HepG2 (cell line): ENCODE measurements around the gene CEBPZOS. TPM values are rescaled to one million over a fixed set of nuclear protein-coding genes. Genes with fewer than 3 reads are reported as not detected.
A peak's percentile ranks its signal among the peaks of the same experiment; 100 is the strongest.

Experiments
- BATF2 ChIP-seq: sonication (generic); formaldehyde crosslinking; IDR thresholded peaks from 2 replicates; pipeline ENCODE4 v1.8.0; 2022; ENCODE audit warnings: mild to moderate bottlenecking, missing genetic modification reagents, moderate library complexity
- ELF4 ChIP-seq: sonication (generic); formaldehyde crosslinking; IDR thresholded peaks from 2 replicates; pipeline ENCODE4 v1.5.0; 2020; ENCODE audit warnings: missing genetic modification reagents, mild to moderate bottlenecking, moderate library complexity, borderline replicate concordance
- MED13 ChIP-seq: sonication (generic); formaldehyde crosslinking; IDR thresholded peaks from 2 replicates; pipeline ENCODE4 v1.5.0; 2020; ENCODE audit warnings: missing genetic modification reagents
- MXI1 ChIP-seq: IDR thresholded peaks from 3 replicates; pipeline ENCODE4 v1.6.1; 2012; ENCODE audit warnings: low read depth, low read length, inconsistent platforms, borderline replicate concordance
- PCBP2 ChIP-seq: fragments of 200-400 bp; formaldehyde crosslinking; optimal IDR thresholded peaks from 2 replicates; pipeline ENCODE3; 2018; ENCODE audit warnings: low read length, low read depth; ENCODE audit not compliant: poor library complexity, severe bottlenecking
- RFX5 ChIP-seq: IDR thresholded peaks from 2 replicates; pipeline ENCODE4 v1.6.1; 2011; ENCODE audit warnings: low read depth, low read length, improper control_type of control experiment
- THYN1 ChIP-seq: sonication (generic); formaldehyde crosslinking; IDR thresholded peaks from 2 replicates; pipeline ENCODE4 v1.8.1; 2023; ENCODE audit warnings: low read depth, mild to moderate bottlenecking, moderate library complexity, missing genetic modification reagents, borderline replicate concordance
- ZBTB3 ChIP-seq: sonication (generic); formaldehyde crosslinking; IDR thresholded peaks from 2 replicates; pipeline ENCODE4 v1.4.0; 2020; ENCODE audit warnings: low read depth, mild to moderate bottlenecking, moderate library complexity, missing genetic modification reagents, borderline replicate concordance
- ZNF33A ChIP-seq: sonication (generic); formaldehyde crosslinking; IDR thresholded peaks from 2 replicates; pipeline ENCODE4 v1.5.1; 2020; ENCODE audit warnings: missing genetic modification reagents, mild to moderate bottlenecking, moderate library complexity, borderline replicate concordance
- ZNF451 ChIP-seq: sonication (generic); formaldehyde crosslinking; IDR thresholded peaks from 2 replicates; pipeline ENCODE4 v1.5.0; 2020; ENCODE audit warnings: mild to moderate bottlenecking, missing genetic modification reagents
- ZNF589 ChIP-seq: sonication (generic); formaldehyde crosslinking; conservative IDR thresholded peaks from 2 replicates; pipeline ENCODE4 v1.8.0; 2022; ENCODE audit warnings: mild to moderate bottlenecking, moderate library complexity, missing genetic modification reagents
- ZNF614 ChIP-seq: IDR thresholded peaks from 2 replicates; pipeline ENCODE4 v1.6.1; 2018; ENCODE audit warnings: missing biosample characterization, missing genetic modification reagents, inconsistent platforms, borderline replicate concordance
- ZNF790 ChIP-seq: sonication (generic); formaldehyde crosslinking; IDR thresholded peaks from 2 replicates; pipeline ENCODE4 v1.8.0; 2022; ENCODE audit warnings: missing genetic modification reagents, mild to moderate bottlenecking, borderline replicate concordance
- ZNF891 ChIP-seq: sonication (generic); formaldehyde crosslinking; IDR thresholded peaks from 2 replicates; pipeline ENCODE4 v1.5.0; 2020; ENCODE audit warnings: mild to moderate bottlenecking, missing genetic modification reagents
- polyA plus RNA-seq, 8 experiments: library from polyadenylated mRNA; depleted of rRNA in 3 of 8; stranded (reverse) in 7 of 8; unstranded in 1 of 8; fragments of >200 nt; fragmentation: Illumina TruSeq in 4 of 8; extraction: Trizol in 4 of 8; gene quantifications; 2 replicates each; pipeline versions ENCODE4 v1.2.1 to v1.2.3, GENCODE V29; 2011 to 2016; ENCODE audit warnings: low read depth in 4 of 8, missing spikeins in 1 of 8, mixed read lengths in 1 of 8; ENCODE audit not compliant: insufficient read depth in 1 of 8
- total RNA-seq, 5 experiments: library from RNA; depleted of rRNA; stranded (reverse); fragments of >200 nt; fragmentation: Illumina TruSeq; extraction: Trizol; gene quantifications; 2 replicates each; pipeline ENCODE4 v1.2.3, GENCODE V29; 2016; ENCODE audit warnings: low read depth in 1 of 5
- TF ChIP-seq, protein P1 (sequence below): sonication (generic); formaldehyde crosslinking; IDR thresholded peaks from 2 replicates; pipeline ENCODE4 v1.5.1; 2020; ENCODE audit warnings: missing genetic modification reagents, mild to moderate bottlenecking, borderline replicate concordance
- TF ChIP-seq, protein P2 (sequence below): IDR thresholded peaks from 2 replicates; pipeline ENCODE4 v1.6.1; 2016; ENCODE audit warnings: low read depth, missing genetic modification reagents, missing compliant biosample characterization

The CEBPZOS gene
- total and polyA plus RNA-seq, 2 of the 13 experiments (the other 11 are each of a cell fraction or from before 2014, with no cell fraction given): 18.6 to 44.7 TPM

- TF ChIP-seq ZNF891 (CRISPR knock-in tag) (peak; percentile 96), RFX5 (no peak), ZNF451 (CRISPR knock-in tag) (peak; percentile 74; the same call in 1 of the 2 replicates), MXI1 (peak; percentile 85; the same call in 1 of the 3 replicates), ZNF614 (peak; percentile 78; the same call in 1 of the 2 replicates), MED13 (CRISPR knock-in tag) (peak; percentile 90; the same call in 1 of the 2 replicates), ZNF33A (CRISPR knock-in tag) (peak; percentile 93; the same call in 1 of the 2 replicates), THYN1 (CRISPR knock-in tag) (no peak), ZBTB3 (CRISPR knock-in tag) (no peak), ZNF589 (0 out of 2 replicates have a peak, but pooled peaks have one; percentile 54), BATF2 (no peak), ELF4 (CRISPR knock-in tag) (peak; percentile 90; the same call in 1 of the 2 replicates), PCBP2 (no peak), ZNF790 (CRISPR knock-in tag) (peak; percentile 91; the same call in 1 of the 2 replicates)
- TF ChIP-seq, protein P1, sequence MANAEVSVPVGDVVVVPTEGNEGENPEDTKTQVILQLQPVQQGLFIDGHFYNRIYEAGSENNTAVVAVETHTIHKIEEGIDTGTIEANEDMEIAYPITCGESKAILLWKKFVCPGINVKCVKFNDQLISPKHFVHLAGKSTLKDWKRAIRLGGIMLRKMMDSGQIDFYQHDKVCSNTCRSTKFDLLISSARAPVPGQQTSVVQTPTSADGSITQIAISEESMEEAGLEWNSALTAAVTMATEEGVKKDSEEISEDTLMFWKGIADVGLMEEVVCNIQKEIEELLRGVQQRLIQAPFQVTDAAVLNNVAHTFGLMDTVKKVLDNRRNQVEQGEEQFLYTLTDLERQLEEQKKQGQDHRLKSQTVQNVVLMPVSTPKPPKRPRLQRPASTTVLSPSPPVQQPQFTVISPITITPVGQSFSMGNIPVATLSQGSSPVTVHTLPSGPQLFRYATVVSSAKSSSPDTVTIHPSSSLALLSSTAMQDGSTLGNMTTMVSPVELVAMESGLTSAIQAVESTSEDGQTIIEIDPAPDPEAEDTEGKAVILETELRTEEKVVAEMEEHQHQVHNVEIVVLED (CRISPR knock-in tag): peak; percentile 74; the same call in 1 of the 2 replicates
- TF ChIP-seq, protein P2, sequence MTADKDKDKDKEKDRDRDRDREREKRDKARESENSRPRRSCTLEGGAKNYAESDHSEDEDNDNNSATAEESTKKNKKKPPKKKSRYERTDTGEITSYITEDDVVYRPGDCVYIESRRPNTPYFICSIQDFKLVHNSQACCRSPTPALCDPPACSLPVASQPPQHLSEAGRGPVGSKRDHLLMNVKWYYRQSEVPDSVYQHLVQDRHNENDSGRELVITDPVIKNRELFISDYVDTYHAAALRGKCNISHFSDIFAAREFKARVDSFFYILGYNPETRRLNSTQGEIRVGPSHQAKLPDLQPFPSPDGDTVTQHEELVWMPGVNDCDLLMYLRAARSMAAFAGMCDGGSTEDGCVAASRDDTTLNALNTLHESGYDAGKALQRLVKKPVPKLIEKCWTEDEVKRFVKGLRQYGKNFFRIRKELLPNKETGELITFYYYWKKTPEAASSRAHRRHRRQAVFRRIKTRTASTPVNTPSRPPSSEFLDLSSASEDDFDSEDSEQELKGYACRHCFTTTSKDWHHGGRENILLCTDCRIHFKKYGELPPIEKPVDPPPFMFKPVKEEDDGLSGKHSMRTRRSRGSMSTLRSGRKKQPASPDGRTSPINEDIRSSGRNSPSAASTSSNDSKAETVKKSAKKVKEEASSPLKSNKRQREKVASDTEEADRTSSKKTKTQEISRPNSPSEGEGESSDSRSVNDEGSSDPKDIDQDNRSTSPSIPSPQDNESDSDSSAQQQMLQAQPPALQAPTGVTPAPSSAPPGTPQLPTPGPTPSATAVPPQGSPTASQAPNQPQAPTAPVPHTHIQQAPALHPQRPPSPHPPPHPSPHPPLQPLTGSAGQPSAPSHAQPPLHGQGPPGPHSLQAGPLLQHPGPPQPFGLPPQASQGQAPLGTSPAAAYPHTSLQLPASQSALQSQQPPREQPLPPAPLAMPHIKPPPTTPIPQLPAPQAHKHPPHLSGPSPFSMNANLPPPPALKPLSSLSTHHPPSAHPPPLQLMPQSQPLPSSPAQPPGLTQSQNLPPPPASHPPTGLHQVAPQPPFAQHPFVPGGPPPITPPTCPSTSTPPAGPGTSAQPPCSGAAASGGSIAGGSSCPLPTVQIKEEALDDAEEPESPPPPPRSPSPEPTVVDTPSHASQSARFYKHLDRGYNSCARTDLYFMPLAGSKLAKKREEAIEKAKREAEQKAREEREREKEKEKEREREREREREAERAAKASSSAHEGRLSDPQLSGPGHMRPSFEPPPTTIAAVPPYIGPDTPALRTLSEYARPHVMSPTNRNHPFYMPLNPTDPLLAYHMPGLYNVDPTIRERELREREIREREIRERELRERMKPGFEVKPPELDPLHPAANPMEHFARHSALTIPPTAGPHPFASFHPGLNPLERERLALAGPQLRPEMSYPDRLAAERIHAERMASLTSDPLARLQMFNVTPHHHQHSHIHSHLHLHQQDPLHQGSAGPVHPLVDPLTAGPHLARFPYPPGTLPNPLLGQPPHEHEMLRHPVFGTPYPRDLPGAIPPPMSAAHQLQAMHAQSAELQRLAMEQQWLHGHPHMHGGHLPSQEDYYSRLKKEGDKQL: peak; percentile 45
These were observed 35.2 kb downstream of the CEBPZOS start, which contains the start of the genes CEBPZ and NDUFAF7 (continued) for GRCh38 chr2:37231241-37232130.
